ENCODE measurements around the gene ULK4. TPM values are rescaled to one million over a fixed set of nuclear protein-coding genes. Genes with fewer than 3 reads are reported as not detected.

ULK4 gene
- total RNA-seq, 1 donor from 2014 or later = 18.6 TPM

GRCh38 chr3:41574900-41575299, 387.0 kb downstream of the ULK4 start:
- Mint-ChIP-seq H3K4me3 (no peak overlapping the region), H3K27me3 (no peaks in the 10 kb centered on the region), H3K4me1 (peaks cover 23% of the 10 kb centered on the region), H3K36me3 (ENCODE audit: low read depth) (no peaks in the 10 kb centered on the region), H3K27ac (no peak overlapping the region), H3K9me3 (no peaks in the 10 kb centered on the region)
- TF ChIP-seq CTCF (IDR thresholded peaks at IDR 0.05) = no peak
- intact Hi-C loops (cut with micrococcal nuclease) = no loop called here
- ChIA-PET POLR2A (no interaction called here), CTCF (no interaction called here)
- DNase-seq (no peak), ATAC-seq (ENCODE audit: low read depth) (no peak)

DNA sequence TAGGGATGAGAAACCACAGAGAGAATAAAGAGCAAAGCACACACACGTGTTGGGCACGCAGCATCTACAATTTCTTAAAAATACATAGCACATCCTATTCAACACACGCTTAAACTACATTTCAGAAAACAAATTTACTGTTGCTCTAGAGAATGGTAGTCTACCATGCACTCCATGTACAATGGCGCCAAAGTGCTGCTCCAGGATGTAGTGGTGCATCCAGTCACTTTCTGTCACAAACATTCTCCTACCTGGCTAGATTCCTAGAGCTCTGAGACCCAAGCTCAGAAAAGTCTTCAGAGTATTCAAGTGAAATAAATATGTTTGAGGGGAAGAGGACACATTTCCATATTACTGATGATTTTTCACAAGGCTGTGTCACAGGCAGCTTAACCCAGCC, 388.3 kb downstream of the ULK4 start:
- CTCF ChIA-PET = no interaction called here
- DNase-seq (no peak), ATAC-seq (ENCODE audit: low read depth) (no peak)
- H3K4me3 Mint-ChIP-seq = no peak overlapping the region
- H3K27ac Mint-ChIP-seq = no peak overlapping the region
- intact Hi-C loops (cut with micrococcal nuclease) = no loop called here
- POLR2A ChIA-PET = no interaction called here
- TF ChIP-seq CTCF (IDR thresholded peaks at IDR 0.05) = no peak
- H3K27me3 Mint-ChIP-seq = no peaks in the 10 kb centered on the region
- H3K9me3 Mint-ChIP-seq = no peaks in the 10 kb centered on the region
- no peaks in the 10 kb centered on the region for H3K36me3 Mint-ChIP-seq (ENCODE audit: low read depth)
- peaks cover 20% of the 10 kb centered on the region for H3K4me1 Mint-ChIP-seq

- TF ChIP-seq CTCF (IDR thresholded peaks at IDR 0.05) = no peak
- intact Hi-C loops (cut with micrococcal nuclease) = no loop called here
- Mint-ChIP-seq H3K36me3 (ENCODE audit: low read depth) (no peaks in the 10 kb centered on the region), H3K9me3 (no peaks in the 10 kb centered on the region), H3K27me3 (no peaks in the 10 kb centered on the region), H3K4me1 (peaks cover 20% of the 10 kb centered on the region), H3K4me3 (no peak overlapping the region), H3K27ac (no peak overlapping the region)
- no peak for ATAC-seq (ENCODE audit: low read depth)
- DNase-seq = no peak
- CTCF ChIA-PET = no interaction called here
- POLR2A ChIA-PET = no interaction called here
Measured at GRCh38 chr3:41572092-41572491, 389.8 kb downstream of the ULK4 start.

GRCh38 chr3:41569632-41570305, 392.1 kb downstream of the ULK4 start:
- no peak for DNase-seq
- no peaks in the 10 kb centered on the region for H3K36me3 Mint-ChIP-seq (ENCODE audit: low read depth)
- ChIA-PET CTCF (no interaction called here), POLR2A (no interaction called here)
- intact Hi-C loops (cut with micrococcal nuclease) = no loop called here
- no peak for ATAC-seq (ENCODE audit: low read depth)
- H3K27ac Mint-ChIP-seq = no peak overlapping the region
- TF ChIP-seq CTCF (IDR thresholded peaks at IDR 0.05) = no peak
- peaks cover 20% of the 10 kb centered on the region for H3K4me1 Mint-ChIP-seq
- no peaks in the 10 kb centered on the region for H3K9me3 Mint-ChIP-seq
- H3K27me3 Mint-ChIP-seq = no peaks in the 10 kb centered on the region
- H3K4me3 Mint-ChIP-seq = no peak overlapping the region

DNA sequence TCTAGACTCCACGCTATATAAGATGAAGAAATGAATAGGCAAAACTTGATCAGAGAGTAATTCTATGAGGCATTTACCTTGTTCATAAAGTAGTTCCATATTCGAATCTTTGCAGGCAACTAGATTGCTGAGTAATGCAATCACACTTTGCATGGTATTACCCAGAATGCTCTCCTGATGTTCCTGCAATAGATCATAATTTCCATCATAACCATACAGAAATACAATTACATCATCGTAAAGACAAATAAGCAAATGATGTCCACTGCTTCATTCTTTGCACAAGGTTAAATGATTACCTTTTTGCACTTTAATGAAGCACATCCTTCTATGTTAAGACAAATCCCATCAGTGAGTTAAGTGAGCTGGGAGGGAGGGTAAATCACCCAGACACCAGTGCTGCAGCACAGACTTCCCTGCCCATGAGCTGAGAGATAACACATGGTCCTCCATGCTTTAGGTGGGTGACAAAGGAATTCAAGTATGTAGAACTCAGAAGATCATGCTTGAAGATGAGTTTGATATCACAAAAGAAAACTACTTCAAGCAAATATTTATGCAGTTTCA, 395.9 kb downstream of the ULK4 start:
- ATAC-seq (ENCODE audit: low read depth) (no peak), DNase-seq (no peak)
- peaks cover 5% of the 10 kb centered on the region for H3K36me3 Mint-ChIP-seq (ENCODE audit: low read depth)
- H3K9me3 Mint-ChIP-seq = no peaks in the 10 kb centered on the region
- H3K4me1 Mint-ChIP-seq = no peaks in the 10 kb centered on the region
- H3K27ac Mint-ChIP-seq = no peak overlapping the region
- TF ChIP-seq CTCF (IDR thresholded peaks at IDR 0.05) = no peak
- H3K4me3 Mint-ChIP-seq = no peak overlapping the region
- POLR2A ChIA-PET = no interaction called here
- intact Hi-C loops (cut with micrococcal nuclease) = no loop called here
- no peaks in the 10 kb centered on the region for H3K27me3 Mint-ChIP-seq
- CTCF ChIA-PET = no interaction called here
